ENCODE data around the gene ATP5F1C.

DNA sequence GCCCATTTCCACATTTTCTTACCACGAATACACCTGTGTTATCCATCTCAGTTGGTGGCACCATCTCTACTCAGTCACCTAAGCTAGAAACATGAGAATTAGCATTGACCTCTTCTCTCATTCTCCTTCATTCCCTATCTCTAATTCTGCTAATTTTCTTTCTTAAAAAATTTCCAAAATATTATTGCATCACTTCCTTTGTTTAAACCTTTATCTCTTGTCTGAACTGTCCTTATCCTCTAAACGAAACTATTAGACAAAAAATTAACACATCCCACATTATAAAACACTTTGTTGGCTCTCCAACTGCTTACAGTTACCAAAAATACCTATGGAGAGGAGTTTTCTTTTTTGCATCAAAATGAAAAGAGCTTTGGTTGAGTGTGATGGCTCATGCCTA lies 48.6 kb downstream of the ATP5F1C start:
- TF ChIP-seq, protein P1, sequence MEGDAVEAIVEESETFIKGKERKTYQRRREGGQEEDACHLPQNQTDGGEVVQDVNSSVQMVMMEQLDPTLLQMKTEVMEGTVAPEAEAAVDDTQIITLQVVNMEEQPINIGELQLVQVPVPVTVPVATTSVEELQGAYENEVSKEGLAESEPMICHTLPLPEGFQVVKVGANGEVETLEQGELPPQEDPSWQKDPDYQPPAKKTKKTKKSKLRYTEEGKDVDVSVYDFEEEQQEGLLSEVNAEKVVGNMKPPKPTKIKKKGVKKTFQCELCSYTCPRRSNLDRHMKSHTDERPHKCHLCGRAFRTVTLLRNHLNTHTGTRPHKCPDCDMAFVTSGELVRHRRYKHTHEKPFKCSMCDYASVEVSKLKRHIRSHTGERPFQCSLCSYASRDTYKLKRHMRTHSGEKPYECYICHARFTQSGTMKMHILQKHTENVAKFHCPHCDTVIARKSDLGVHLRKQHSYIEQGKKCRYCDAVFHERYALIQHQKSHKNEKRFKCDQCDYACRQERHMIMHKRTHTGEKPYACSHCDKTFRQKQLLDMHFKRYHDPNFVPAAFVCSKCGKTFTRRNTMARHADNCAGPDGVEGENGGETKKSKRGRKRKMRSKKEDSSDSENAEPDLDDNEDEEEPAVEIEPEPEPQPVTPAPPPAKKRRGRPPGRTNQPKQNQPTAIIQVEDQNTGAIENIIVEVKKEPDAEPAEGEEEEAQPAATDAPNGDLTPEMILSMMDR (IDR thresholded peaks at IDR 0.05 in 4 of 5, conservative IDR thresholded peaks at IDR 0.05 in 1 of 5), result no peak
- TF ChIP-seq POLR2A (IDR thresholded peaks at IDR 0.05), result no peak
